NCI-H345 treated with DMSO at 0.1 percent for 48 hours (cell line): Measurements from ENCODE around the gene CEACAM18.

ENCODE experiments used
- DNase-seq: peaks from one replicate; lab custom pipeline; 2025; ENCODE audit not compliant: unreplicated experiment; lab: John Stamatoyannopoulos, UW

Gene CEACAM18

GRCh38 chr19:51530616-51531015 lies 52.3 kb downstream of the CEACAM18 start:
- no peak for DNase-seq

GRCh38 chr19:51531349-51532315 lies 53.3 kb downstream of the CEACAM18 start, which contains the start of gene SIGLEC6:
SIGLEC6 (minus strand) TSS chr19:51531670; CDS start chr19:51531648, 22 bp downstream.
- DNase-seq: no peak

GRCh38 chr19:51535535-51535934 lies 57.2 kb downstream of the CEACAM18 start:
- no peak for DNase-seq

- no peak for DNase-seq
These were observed 61.6 kb downstream of the CEACAM18 start for GRCh38 chr19:51539821-51540366.
